Measurements from ENCODE around the gene RSPH3.

The RSPH3 gene

DNA sequence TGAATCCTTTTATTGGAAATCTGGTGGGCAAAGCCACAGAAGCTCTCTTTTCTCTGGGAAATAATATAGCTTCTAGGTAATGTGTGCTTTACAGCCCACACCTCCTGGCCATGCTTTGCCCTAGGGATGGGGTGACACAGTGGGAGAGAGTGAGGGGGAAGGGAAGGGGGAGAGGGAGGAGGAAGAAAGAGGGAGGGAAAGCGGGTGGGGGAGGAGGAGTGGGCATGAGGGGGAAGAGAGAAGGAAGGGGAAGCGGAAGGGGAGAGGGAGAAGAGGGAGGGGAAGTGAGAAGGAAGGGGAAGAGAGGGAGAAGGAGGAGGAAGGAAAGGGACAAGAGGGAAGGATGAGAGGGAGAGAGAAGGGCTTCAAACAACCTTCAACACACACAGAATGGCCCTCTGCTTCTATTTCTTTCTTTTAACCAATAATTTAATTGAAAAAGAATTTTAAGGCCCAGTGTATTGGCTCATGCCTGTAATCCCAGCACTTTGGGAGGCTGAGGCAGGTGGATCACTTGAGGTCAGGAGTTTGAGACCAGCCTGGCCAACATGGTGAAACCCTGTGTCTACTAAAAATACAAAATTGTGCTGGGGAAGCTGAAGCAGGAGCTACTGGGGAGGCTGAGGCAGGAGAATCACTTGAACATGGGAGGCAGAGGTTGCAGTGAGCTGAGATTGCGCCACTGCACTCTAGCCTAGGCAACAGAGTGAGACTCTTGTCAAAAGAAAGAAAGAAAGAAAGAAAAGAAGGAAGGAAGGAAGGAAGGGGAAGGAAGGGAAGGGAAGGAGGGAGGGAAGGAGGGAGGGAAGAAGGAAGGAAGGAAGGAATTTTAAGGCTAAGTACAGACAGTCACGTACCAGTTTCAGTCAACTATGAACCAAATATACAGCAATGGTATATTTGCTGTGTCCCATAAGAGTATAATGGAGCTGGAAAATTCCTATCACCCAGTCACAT lies 75.2 kb downstream of the RSPH3 start:
- no peak for DNase-seq

- no peak for DNase-seq
Observed at GRCh38 chr6:158923805-158924498, 76.0 kb downstream of the RSPH3 start.

Data from fibroblast of skin of right biceps (primary cell).